HepG2 (cell line): ENCODE data around the gene LIPC. TPM values are rescaled to one million over a fixed set of nuclear protein-coding genes. Genes with fewer than 3 reads are reported as not detected.

Source experiments
- ATAC-seq: fragments of 200-7000 bp; cut with Tn5 transposase; 3 replicates; pipeline ENCODE4 v1.9.1; 2020; ENCODE audit warnings: mild to moderate bottlenecking, moderate library complexity
- BruUV-seq: library from RNA; stranded (reverse); fragments of 400-500 nt; replicated peaks from 2 replicates; lab custom pipeline; 2021; lab: Mats Ljungman, UMichigan
- CTCF ChIA-PET: fragments of 300-600 bp; formaldehyde crosslinking; extraction: SDS; loops from one replicate; lab custom pipeline; 2021; ENCODE audit warnings: low total read pairs, inconsistent platforms, low intra/inter-chr PET ratio; lab: Yijun Ruan, JAX
- POLR2A ChIA-PET: fragments of 350-600 bp; sonication (Branson Sonifier 250); formaldehyde crosslinking; loops from one replicate; lab custom pipeline; 2020; ENCODE audit warnings: antibody characterized with exemption, inconsistent platforms; lab: Yijun Ruan, JAX
- DNase-seq: peaks from one replicate; pipeline ENCODE4 v3.0.0-alpha.2; 2015; ENCODE audit warnings: low spot score
- FAIRE-seq: peaks from 3 replicates; lab custom pipeline; 2011; peaks lifted over from hg19 to GRCh38; lab: Jason Lieb, UNC
- H2AFZ ChIP-seq: one replicate; pipeline ENCODE4 v1.6.1; 2011; ENCODE audit warnings: low read length, inconsistent platforms
- H3K27ac ChIP-seq: fragments of 300-600 bp; 3 replicates; pipeline ENCODE4 v1.8.0; 2011; ENCODE audit warnings: mixed run types, mild to moderate bottlenecking, mixed read lengths, low read length, inconsistent platforms; ENCODE audit not compliant: insufficient read depth; ENCODE audit errors: extremely low read length
- H3K27me3 ChIP-seq, 2 experiments: fragments of 200-600 bp in 1 of 2; 2 replicates in 1 of 2; 3 replicates in 1 of 2; pipeline versions ENCODE4 v1.6.0 to v1.8.0; 2011; ENCODE audit warnings: low read length in 2 of 2, mild to moderate bottlenecking in 2 of 2, moderate library complexity in 2 of 2, inconsistent platforms in 1 of 2; ENCODE audit not compliant: insufficient read depth in 2 of 2, control insufficient read depth in 1 of 2
- H3K36me3 ChIP-seq, 2 experiments: fragments of 200-600 bp in 1 of 2; replicated peaks in 1 of 2; 2 replicates in 1 of 2; 3 replicates in 1 of 2; pipeline versions ENCODE4 v1.5.1 to v1.8.0; 2011; ENCODE audit warnings: low read length in 2 of 2, inconsistent platforms in 1 of 2; ENCODE audit not compliant: insufficient read depth in 2 of 2, control insufficient read depth in 1 of 2
- H3K4me1 ChIP-seq: 2 replicates; pipeline ENCODE4 v1.5.1; 2012; ENCODE audit warnings: low read length, inconsistent platforms; ENCODE audit not compliant: insufficient read depth
- H3K4me2 ChIP-seq: 2 replicates; pipeline ENCODE4 v1.6.0; 2011; ENCODE audit warnings: low read depth, low read length, inconsistent platforms
- H3K4me3 ChIP-seq, 3 experiments: fragments of 200-600 bp in 1 of 3; sonication (generic), shearing (Covaris generic) in 1 of 3; replicated peaks in 1 of 3; 2 replicates each; pipeline ENCODE4 v1.5.1; 2011 to 2016; ENCODE audit warnings: low read length in 3 of 3, inconsistent platforms in 2 of 3, low read depth in 2 of 3, mild to moderate bottlenecking in 2 of 3, control low read depth in 1 of 3, mixed read lengths in 1 of 3; ENCODE audit not compliant: insufficient read depth in 1 of 3
- H3K79me2 ChIP-seq: one replicate; pipeline ENCODE4 v1.6.1; 2011; ENCODE audit warnings: low read length, inconsistent platforms; ENCODE audit not compliant: insufficient read depth
- H3K9ac ChIP-seq: 2 replicates; pipeline ENCODE4 v1.6.0; 2011; ENCODE audit warnings: mild to moderate bottlenecking, low read depth, low read length, inconsistent platforms; ENCODE audit not compliant: insufficient read depth
- H3K9me3 ChIP-seq: 2 replicates; pipeline ENCODE4 v1.5.1; 2012; ENCODE audit warnings: mild to moderate bottlenecking, low read length
- H4K20me1 ChIP-seq: 2 replicates; pipeline ENCODE4 v1.6.0; 2011; ENCODE audit warnings: inconsistent platforms, mild to moderate bottlenecking, low read length, moderate library complexity; ENCODE audit not compliant: insufficient read depth
- AGO2 ChIP-seq: fragments of 200-400 bp; formaldehyde crosslinking; optimal IDR thresholded peaks from 2 replicates; pipeline ENCODE3; 2017; ENCODE audit warnings: mild to moderate bottlenecking, low read depth, low read length, moderate library complexity
- CREM ChIP-seq, 2 experiments: sonication (generic) in 1 of 2; formaldehyde crosslinking in 1 of 2; IDR thresholded peaks; 2 replicates each; pipeline versions ENCODE4 v1.4.0 to v1.6.1; 2016 to 2020; ENCODE audit warnings: antibody characterized with exemption in 1 of 2, mild to moderate bottlenecking in 1 of 2, missing genetic modification reagents in 1 of 2
- ZSCAN30 ChIP-seq: sonication (generic); formaldehyde crosslinking; IDR thresholded peaks from 2 replicates; pipeline ENCODE4 v1.5.0; 2020; ENCODE audit warnings: mild to moderate bottlenecking, missing genetic modification reagents
- ZUFSP ChIP-seq: sonication (generic); formaldehyde crosslinking; IDR thresholded peaks from 2 replicates; pipeline ENCODE4 v1.9.0; 2021; ENCODE audit warnings: missing genetic modification reagents, mild to moderate bottlenecking, borderline replicate concordance
- WGBS: methylation state at CpG from one replicate; pipeline ENCODE4 v1.1.6; 2017; ENCODE audit warnings: low lambda C conversion rate; 5-methylcytosine and 5-hydroxymethylcytosine counted together
- in situ Hi-C: cut with HindIII; loops from 2 replicates; pipeline ENCODE4 v1.10.0; 2017; ENCODE audit warnings: low pct_unique_long_range_greater_than_20kb; ENCODE audit not compliant: extremely low pct_ligation_motif_present
- intact Hi-C: fragments of 100-400 bp; cut with micrococcal nuclease; formaldehyde crosslinking; loops from one replicate; pipeline ENCODE4 v1.10.0; 2022; ENCODE audit not compliant: unreplicated experiment
- polyA plus RNA-seq, 8 experiments: library from polyadenylated mRNA; depleted of rRNA in 3 of 8; stranded (reverse) in 7 of 8; unstranded in 1 of 8; fragments of >200 nt; fragmentation: Illumina TruSeq in 4 of 8; extraction: Trizol in 4 of 8; gene quantifications; 2 replicates each; pipeline versions ENCODE4 v1.2.1 to v1.2.3, GENCODE V29; 2011 to 2016; ENCODE audit warnings: low read depth in 4 of 8, missing spikeins in 1 of 8, mixed read lengths in 1 of 8; ENCODE audit not compliant: insufficient read depth in 1 of 8
- total RNA-seq, 5 experiments: library from RNA; depleted of rRNA; stranded (reverse); fragments of >200 nt; fragmentation: Illumina TruSeq; extraction: Trizol; gene quantifications; 2 replicates each; pipeline ENCODE4 v1.2.3, GENCODE V29; 2016; ENCODE audit warnings: low read depth in 1 of 5
- TF ChIP-seq, protein P1 (sequence below): sonication (generic); formaldehyde crosslinking; IDR thresholded peaks from 2 replicates; pipeline ENCODE4 v1.5.1; 2020; ENCODE audit warnings: missing genetic modification reagents, mild to moderate bottlenecking, borderline replicate concordance
- TF ChIP-seq, protein P2 (sequence below): sonication (generic); formaldehyde crosslinking; IDR thresholded peaks from 2 replicates; pipeline ENCODE4 v1.4.0; 2020; ENCODE audit warnings: missing genetic modification reagents

The LIPC gene
- total and polyA plus RNA-seq, 2 of the 13 experiments (the other 11 are each of a cell fraction or from before 2014, with no cell fraction given) = 26.0 to 38.0 TPM

GRCh38 chr15:58545307-58546065, 113.7 kb downstream of the LIPC start:
- H3K79me2 ChIP-seq = no peaks in the 10 kb centered on the region
- H4K20me1 ChIP-seq = no peaks in the 10 kb centered on the region
- POLR2A ChIA-PET = interaction anchor here (1.1 to 2.1 kb wide), 2 partner anchors 40 to 69 kb away, joined by 3 to 7 read pairs; no protein-coding TSS in a partner anchor
- peaks cover 27% of the 10 kb centered on the region for H3K4me1 ChIP-seq
- H2AFZ ChIP-seq = no peak overlapping the region
- CTCF ChIA-PET = no interaction called here
- H3K9ac ChIP-seq = no peak overlapping the region
- DNase-seq (no peak), ATAC-seq (no peak), FAIRE-seq (no peak)
- intact Hi-C loops (loop anchor here (2.0 kb wide), 1 partner anchor 29 kb away; no protein-coding TSS in a partner anchor), in situ Hi-C loops (loop anchor here (5.0 kb wide), 1 partner anchor 73 kb away; no protein-coding TSS in a partner anchor)
- H3K27ac ChIP-seq = no peak overlapping the region
- no peaks in the 10 kb centered on the region for H3K27me3 ChIP-seq
- H3K36me3 ChIP-seq = peaks cover 2 to 13% of the 10 kb centered on the region in 2 experiments; a peak in 2 of 5 replicates
- WGBS = 99% methylated on average over 18 of the region's 18 CpGs
- no TSS peak for BruUV-seq
- H3K4me3 ChIP-seq = no peak overlapping the region
- TF ChIP-seq ZSCAN30 (CRISPR knock-in tag) (no peak), AGO2 (no peak), ZUFSP (CRISPR knock-in tag) (no peak), CREM (IDR thresholded peaks at IDR 0.05) (no peak), CREM (CRISPR knock-in tag; IDR thresholded peaks at IDR 0.05) (no peak)
- TF ChIP-seq, protein P1, sequence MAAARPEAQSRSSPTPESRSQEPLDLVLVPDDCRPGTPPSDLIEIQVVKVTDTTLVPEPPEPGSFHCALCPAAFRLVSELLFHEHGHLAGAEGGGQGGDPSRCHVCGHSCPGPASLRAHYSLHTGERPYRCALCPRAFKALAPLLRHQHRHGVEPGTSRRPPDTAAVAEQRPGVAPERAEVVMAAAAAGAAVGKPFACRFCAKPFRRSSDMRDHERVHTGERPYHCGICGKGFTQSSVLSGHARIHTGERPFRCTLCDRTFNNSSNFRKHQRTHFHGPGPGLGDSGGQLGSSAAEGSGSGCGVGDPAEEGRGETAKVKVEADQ (CRISPR knock-in tag) = no peak
- TF ChIP-seq, protein P2, sequence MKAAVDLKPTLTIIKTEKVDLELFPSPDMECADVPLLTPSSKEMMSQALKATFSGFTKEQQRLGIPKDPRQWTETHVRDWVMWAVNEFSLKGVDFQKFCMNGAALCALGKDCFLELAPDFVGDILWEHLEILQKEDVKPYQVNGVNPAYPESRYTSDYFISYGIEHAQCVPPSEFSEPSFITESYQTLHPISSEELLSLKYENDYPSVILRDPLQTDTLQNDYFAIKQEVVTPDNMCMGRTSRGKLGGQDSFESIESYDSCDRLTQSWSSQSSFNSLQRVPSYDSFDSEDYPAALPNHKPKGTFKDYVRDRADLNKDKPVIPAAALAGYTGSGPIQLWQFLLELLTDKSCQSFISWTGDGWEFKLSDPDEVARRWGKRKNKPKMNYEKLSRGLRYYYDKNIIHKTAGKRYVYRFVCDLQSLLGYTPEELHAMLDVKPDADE (CRISPR knock-in tag) = no peak
- no peak overlapping the region for H3K4me2 ChIP-seq
- no peaks in the 10 kb centered on the region for H3K9me3 ChIP-seq
